HG02938 (cell line): ENCODE data around the gene SATB2.

Experiments
- ATAC-seq: cut with Tn5 transposase; IDR thresholded peaks from one replicate; pipeline ENCODE4 v1.9.1; 2021; ENCODE audit warnings: mild to moderate bottlenecking, moderate library complexity; ENCODE audit not compliant: unreplicated experiment

The SATB2 gene

DNA sequence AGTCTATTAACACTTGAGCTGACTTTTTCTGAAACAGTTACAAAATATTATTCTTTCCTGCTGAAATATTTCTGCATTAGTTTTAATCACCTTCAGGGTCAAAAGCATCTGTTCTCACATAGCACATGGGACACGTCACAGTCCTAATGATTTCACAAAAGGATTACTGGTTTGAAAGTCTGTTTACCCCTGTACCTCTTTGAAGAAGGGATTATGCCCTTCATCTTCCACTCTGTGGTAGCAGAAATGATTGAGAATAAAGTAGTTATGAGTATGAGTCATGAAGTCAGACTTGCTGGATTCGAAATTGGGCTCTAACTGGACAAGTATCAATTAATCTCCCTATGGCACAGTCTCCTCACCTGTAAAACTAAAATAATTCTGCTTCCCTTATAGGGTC lies 121.2 kb downstream of the SATB2 start:
- no peak for ATAC-seq

DNA sequence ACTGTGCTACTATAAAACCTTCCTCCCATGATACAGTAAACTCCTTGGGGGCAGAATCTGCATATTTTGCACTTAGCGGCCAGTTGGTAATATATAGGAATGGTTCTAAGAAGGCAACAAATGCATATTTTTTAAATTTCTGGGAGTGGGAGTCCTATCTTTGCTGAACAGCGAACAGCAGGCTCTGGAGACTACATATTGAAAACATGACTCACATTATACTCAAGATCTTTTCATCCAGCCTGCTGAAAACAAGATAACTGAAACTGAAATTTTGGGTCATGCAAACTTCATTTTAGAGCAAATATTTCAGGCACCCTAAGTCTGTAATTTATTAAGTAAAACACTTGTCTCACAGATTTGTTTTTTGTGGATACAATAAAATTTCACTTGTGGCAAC lies 122.2 kb downstream of the SATB2 start:
- ATAC-seq: no peak

DNA sequence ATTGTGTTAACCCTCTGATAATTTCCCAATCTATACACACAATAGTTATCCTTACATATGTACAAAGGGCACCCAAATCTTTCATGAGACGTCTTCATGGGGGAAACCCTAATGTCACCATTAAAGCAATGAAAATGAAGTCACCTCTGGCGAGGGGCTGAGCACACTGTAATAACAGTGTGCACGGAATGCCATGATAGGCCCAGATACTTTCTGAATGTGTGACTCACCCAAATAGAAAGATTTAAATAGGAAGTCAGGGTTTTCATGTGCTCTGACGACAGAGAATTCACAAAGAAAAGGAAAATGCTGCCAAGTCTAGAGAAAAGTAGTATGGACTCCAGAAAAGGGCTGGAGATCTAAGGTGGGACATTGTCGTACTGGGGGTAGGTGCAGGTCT lies 128.3 kb downstream of the SATB2 start:
- ATAC-seq: no peak

DNA sequence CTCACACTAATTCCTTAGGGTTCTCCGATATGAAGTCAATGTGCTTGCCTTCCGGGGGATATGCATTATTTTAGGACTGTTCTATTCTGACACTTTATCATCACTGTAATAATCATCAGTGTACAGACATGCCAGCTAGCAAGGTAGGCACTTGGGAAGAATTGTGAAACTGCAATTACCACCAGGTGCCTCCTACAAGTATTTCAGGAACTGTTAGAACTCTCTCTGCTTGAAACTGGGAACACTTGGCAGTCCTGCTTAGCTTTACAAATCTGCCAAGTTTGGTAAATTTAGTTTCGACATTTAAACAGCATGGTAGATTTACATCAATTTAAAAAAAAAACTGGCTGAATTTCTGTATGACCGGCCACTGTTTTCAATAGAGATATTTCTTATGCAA lies 128.7 kb downstream of the SATB2 start:
- ATAC-seq: no peak

DNA sequence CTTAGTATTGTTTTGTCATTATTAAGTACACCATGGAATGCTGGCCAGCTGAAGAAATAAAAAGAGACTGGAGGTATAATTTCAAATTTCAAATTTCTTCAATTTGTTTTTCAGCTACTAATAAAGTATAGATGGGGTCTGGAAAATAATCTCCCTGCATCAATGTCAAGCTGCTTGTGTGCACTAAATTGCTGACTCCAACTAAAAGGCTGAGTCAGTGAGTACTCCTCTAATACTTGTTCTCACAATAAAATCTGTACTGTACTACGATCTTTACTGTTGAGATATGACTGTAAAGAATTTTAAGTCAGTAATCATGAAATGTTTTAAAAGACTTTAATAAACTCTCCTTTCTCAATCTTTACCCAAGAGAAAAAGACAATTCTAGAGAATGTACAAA lies 131.9 kb downstream of the SATB2 start:
- no peak for ATAC-seq

DNA sequence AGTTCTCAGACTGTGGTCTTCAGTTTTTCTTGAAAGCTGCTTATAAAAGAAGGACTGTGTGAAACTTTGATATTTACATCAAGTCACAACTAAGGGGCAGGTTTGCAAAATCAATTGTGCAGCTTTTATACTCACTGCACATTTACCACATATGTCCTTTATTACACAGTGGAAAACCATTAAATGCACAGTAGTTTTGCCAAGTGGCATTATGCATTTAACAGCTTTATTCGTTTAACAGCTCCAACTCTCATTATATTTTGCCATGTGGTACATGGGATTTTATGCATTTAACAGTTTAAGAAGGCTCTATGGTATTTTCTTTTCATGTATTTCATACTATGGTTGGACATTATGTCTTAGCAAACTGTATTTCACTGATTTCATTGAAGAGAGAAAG lies 135.6 kb downstream of the SATB2 start:
- ATAC-seq: no peak

DNA sequence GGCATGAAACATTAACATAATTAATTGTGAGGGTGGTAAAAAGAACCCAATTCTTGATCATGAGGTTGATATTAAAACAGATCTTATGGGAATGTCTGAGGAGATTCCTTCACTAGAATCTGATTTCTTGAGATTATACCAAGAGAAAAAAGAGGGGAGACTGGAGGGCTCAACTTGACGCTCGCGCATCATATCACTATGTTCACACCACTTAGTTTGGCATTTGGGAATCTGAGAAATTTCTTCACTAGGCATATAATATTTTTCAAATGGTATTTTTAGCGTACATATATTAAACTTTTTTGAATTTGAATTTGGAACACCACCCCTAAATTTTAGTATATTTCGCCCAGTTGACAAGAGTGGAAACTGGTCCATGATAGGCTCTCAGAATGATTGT lies 140.1 kb downstream of the SATB2 start:
- ATAC-seq: no peak

DNA sequence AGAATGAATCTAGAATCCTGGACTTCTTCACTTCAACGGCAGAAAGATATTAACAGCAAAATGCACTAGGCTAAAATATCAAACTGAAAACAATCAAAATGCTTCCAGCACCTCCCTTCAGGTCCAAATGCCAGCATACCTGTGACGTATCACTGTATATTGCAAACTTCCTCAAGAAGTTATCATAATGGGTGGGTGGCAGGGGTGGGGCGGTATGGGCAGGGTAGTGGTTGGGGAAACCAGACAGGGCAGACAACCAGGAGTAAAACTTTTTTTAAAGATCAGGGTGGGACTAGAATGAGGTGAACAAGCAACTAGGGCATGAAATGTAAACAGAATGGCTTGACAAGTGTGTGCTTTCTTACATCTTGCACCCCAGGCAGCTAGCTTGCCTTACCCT lies 140.9 kb downstream of the SATB2 start:
- ATAC-seq: no peak

DNA sequence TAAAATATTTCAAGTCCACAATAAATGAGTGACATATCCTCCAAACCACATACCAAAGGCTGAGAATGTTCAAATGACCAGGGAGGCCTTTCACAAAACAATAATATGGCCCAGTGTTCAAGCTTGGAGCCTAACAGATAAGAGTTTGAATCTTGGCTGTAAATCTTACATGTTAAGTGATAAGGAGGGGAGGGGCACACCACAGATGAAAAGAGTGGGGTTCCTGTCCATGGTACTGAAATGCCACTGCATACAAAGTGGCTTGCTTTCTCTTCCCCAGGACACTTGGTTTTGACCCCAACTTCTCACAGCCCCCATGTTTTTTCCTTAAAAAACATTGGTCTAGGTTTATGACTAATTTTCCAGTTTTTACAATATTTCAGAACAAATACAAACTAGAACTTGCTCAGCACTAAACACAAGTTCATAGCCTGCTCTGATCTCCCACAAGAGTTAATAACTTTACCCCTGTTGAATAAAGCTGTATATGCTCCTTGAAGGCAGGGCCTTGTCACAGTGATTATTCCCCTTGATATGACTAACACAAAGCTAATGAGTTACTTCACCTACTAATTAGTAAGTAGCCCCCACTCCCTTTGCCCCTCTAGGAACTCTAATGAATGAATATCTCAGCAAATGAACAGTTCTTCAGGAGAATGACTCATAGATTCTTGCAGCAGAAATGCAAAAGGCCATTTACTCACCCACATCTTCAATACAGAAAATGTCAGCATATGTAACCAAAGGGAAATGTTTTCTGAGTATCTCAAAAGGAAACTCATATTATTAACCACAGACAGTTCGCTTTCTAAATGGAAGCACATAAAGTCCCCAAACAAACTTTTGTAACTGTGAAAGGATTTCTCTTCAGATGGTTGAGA lies 142.2 kb downstream of the SATB2 start:
- ATAC-seq: no peak

DNA sequence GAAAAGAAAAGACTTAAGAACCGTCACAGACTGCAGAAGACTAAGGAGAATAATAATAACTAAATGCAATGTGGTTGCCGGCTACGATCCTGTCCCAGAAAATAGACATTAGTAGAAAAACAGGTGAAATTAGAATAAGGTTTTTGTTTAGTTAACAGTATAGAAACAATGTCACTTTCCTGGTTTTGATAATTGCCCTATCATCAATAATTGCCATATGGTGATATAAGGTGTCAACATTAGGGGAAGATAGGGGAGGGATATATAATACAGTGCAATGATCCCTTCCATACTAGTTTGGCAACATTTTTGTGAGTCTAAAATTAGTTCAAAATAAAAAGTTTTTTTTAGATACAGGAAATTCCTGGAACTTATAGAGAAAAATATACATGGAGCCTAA lies 144.8 kb downstream of the SATB2 start:
- no peak for ATAC-seq

DNA sequence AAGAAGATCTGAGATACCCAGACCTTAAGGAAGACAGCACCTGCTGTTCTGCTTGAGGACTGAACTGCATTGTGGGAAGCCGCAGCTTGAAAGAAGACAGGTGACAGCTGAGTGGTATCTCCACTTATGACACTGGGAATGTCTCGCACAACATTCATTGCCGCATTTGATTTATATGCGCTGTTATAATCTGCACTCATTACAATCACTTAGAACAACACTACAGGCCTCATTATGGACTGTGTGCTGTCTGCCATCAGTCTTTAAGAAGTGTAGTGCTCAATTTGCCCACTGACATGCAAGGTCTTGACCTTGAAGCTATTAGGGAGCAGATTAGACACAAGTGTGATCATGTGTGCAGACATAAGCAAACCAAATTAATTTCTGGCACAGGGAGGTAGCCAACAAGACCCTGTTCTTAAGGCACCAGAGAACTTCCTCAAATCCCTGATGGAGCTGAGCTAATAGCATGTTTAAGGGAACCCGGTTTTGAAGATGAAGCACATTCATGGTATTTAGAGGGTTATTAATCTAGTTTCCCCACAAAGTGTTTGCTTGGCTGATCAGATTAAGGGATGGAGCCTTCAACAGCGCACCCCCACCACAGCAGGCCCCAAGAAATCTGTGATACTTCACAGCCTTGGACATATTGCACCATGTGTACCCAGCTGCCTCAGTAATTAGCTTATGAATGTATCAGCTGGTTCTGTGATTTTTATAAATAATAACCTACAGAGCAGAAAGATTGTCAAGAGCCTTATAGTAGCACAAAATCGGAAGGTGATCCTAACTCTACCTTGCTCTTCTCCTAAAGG lies 146.8 kb downstream of the SATB2 start:
- no peak for ATAC-seq

DNA sequence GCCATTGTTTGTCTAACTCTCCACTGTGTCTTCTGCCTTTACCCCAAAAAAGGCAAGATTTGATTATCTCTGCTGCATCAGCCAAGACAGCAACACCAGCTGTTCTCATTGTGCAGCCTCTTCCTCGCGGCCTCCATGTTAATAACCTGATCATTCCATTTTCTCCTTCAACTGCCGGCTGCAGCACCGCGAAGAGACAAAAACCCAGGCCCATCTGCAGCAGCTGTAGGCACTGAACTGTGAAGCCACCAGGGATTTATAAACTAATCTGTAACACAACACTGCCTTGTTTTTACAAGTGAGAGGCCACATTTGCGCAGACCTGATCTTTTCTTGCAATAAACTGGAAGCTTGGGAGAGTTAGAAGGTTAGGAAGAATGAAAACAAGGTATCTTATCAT lies 147.8 kb downstream of the SATB2 start:
- ATAC-seq: no peak

DNA sequence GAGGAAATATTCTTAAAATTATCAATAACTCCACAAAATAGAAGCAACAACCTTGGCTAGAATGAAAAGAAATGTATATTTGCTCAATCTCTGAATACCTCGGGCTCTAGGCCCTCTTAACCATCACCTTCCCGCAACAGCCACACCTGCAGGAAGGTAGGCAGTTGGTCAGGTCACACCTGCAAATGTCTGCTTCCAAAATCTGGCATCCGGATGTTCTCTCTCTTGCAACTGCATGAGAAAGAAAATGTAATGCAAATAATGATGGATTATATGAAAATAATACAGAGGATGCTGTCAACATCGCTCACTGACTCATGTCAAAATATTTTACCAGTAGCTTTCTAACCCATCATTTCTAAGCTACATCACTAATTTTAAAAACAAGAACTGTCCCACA lies 148.3 kb downstream of the SATB2 start:
- ATAC-seq: no peak

DNA sequence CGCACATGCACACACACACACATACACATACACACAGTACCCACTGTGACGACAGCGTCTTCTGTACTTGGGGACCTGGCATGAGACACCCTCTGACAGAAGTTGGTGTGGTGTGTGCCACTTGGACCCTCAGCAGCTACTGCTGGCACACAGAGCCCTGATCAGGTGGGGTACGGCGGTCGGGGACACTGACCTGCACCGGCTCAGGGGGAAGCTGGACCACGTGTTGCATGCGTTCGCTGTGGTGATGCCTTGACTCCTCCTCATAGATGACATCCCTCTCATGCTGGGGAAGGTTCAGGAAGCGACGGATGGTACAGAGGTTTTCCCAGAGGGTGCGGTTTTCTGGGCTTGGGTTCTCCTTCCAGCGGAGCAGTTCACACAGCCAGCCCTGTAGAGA lies 149.2 kb downstream of the SATB2 start:
- ATAC-seq: no peak

DNA sequence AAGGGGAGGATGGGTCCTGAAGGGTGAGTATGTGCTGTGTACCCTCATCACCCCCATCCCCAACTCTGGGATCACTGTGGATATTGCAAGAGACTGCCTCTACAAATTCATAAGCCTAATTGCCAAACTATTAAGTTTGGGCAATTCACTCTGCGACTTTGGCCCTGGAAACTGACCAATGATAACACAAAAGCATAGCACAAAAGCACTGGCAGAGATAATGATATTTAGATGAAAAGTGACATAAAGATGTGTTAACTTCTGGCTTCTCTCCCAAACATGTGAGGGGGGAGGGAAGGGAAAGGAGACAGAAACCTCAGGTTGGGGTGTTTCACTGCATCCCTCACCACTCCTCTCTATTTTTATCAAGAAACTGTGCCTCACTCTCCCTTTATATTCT lies 150.3 kb downstream of the SATB2 start:
- ATAC-seq: no peak

DNA sequence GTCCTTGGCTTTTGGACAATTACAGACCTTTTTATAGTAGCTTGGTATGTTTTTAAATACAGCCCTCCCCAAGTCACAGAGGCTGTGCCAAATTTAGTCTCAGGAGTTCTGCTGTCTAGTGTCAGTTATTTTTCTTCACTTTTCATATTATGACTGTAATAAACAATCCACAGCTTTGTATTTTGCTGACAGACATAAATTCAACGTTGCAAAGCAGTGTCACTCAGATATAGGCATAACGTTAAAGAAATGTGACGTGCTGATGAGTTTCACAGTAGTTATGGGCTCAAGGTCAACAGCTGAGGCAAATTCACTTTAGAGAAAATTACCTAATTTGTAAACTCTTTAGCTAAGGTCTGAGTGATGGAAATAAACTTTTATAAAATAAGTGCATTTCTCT lies 151.6 kb downstream of the SATB2 start:
- ATAC-seq: no peak

DNA sequence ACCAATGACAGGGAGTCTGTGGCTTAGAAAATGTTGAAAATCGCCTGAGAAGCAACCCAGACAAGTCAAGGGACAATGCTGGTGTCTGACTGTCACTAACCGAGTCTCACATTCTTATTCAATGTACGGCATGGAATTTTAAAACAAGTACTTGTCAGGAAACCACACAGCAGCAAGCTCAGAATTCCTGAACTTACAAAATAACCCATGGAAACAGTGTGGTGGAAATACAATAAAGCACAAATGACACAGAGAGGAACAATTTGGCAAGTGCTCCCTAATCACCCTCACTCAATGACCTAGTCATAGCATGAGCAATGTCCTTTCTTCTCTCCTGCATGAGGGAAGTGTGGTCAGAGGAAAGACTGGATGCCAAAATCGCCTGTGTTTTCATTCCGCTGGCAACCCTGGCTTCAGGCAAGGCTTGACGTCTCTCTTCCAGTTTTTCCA lies 154.0 kb downstream of the SATB2 start:
- no peak for ATAC-seq

DNA sequence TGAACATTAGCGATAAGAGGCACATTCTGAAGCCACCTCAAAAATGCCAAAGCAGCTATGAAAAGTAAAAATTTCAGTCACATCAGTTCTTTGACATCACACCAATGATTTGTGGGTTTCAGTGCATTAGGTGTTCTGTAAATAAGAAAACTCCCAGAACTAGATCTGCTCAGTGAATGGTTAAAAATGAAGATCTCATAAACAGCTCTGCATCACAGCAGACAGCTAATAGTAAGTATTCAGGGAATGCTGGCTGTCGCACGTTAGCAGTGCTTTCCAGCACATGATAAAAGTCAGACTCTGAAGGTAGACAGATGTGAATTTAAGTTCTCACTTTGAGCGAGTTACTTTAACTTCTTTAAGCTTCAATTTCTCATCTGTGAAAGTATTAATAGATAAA lies 154.9 kb downstream of the SATB2 start:
- ATAC-seq: no peak

DNA sequence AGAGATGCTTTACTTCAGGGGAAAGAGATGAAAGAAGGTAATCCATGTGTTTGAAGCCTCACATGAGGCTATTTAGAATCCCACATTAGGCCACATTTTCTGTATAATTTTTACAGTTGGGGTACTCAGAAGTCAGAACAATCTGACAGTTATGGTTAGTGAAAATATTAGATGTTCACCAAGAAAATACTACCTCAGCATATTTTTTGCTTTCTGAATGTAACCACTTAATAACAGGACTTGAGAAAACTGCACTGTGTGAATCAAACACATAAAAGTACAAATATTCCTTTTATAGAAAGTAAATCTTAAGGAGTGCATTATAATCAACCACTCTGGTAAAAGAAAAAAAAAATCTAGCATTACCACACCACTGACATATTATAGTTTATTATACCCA lies 169.3 kb downstream of the SATB2 start:
- no peak for ATAC-seq

DNA sequence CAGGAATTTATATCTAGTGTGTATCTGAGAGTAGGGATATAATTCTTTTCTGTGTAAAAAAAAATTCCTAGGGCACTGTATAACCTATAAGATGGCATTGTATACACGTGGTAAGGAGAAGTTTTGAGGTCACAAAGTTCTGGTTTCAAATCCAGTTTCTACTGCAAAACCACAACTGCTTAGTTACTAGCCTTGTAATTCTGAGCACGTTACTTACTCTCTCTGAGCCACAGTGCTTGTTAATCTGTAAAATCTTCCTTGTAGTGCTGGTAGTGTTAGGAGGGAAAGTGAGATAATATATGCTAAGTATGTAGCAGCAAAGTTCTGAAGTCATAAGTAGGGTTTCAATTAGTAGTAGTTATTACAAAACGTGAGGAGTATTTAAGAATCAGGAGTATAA lies 175.4 kb downstream of the SATB2 start:
- ATAC-seq: no peak

DNA sequence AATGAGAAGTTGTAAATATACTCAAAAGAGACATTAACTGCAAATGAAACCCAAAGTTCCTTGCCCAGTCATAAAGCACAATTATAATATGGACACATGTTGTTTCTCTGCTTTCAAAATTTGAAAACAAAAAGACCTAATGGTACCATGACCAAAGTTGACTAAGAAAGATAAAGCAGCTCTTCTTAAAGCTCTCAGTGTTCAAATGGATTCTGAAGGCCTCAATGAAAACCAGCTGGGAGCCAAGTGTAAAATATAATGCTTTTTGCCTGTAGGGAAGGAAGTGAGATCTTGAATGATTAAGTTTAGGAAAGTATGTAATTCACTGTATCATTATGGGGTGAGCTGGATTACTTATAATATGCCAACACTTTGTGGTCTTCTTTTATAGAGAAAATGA lies 178.6 kb downstream of the SATB2 start:
- ATAC-seq: no peak

DNA sequence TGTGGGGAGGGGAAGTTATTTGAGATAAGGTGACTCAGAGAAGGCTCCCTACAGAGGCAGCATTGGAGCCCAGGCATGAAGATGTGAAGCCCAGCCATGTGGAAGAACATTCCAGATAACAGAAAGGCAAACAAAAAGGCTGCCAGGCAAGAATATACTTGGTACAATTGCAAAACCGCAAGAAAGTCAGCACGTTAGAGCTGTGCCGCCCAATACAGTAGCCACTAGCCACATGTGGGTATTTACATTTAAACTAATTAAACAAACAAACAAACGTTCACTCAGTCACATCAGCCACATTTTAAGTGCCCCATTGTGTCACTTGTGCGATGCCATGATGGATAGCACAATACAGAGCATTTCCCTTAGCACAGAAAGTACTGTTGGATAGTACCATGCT lies 179.6 kb downstream of the SATB2 start:
- ATAC-seq: no peak
